HG03558 (cell line): ENCODE data around the gene SERP2.

Experiments used
- ATAC-seq: cut with Tn5 transposase; IDR thresholded peaks from one replicate; pipeline ENCODE4 v1.9.1; 2021; ENCODE audit warnings: moderate number of reproducible peaks; ENCODE audit not compliant: unreplicated experiment; ENCODE audit errors: extremely low read depth

Gene SERP2

DNA sequence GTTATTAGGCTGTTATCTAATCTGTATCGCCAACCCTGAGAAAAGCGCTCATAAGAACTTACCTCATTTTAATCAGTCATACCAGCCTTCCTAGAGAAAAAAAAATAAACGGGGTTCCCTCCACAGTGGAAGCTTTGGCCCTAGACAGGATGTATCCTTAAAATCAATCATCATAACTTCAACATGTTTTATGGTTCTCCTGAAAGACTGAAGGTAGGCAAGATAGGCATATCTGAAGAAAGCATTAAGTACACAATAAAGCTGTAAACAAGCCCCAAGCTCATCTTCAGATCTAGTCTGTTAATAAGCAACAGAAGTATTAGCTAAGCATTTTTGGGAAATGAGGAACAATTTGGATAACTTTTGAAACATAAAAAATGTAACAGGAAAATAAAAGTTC, 18.7 kb upstream of the SERP2 start:
- ATAC-seq: no peak

DNA sequence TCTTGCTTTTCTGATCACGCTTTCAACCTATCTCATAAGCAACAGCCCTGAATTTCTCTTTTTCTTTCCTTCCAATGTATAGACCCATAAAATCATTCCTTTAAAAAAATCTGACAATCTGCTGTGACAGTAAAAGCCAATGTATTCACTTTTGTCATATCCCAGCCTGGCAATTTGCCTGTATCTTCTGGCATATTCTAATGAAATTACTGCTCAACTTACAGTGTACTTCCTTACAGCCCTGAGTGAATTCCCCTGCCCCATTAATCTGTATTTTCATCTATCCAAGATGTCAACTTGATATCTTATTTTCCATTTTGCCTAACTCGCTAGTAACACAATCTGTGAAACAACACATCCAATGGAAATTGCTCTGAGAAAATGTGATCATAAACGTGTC, 18.0 kb upstream of the SERP2 start:
- ATAC-seq: no peak

DNA sequence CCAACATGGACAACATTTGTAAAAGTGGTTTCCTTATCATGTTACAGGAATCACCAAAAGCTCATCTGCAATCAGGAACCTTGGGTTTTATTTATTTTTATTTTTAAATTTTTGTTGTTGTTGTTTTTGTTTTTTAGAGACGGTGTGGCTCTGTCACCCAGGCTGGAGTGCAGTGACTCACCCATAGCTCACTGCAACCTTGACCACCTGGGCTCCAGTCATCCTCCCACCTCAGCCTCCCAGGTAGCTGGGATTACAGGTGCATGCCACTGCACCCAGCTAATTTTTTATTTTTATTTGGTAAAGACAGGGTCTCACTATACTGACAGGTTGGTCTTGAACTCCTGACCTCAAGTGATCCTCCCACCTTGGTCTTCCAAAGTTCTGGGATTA, 13.6 kb upstream of the SERP2 start:
- no peak for ATAC-seq

DNA sequence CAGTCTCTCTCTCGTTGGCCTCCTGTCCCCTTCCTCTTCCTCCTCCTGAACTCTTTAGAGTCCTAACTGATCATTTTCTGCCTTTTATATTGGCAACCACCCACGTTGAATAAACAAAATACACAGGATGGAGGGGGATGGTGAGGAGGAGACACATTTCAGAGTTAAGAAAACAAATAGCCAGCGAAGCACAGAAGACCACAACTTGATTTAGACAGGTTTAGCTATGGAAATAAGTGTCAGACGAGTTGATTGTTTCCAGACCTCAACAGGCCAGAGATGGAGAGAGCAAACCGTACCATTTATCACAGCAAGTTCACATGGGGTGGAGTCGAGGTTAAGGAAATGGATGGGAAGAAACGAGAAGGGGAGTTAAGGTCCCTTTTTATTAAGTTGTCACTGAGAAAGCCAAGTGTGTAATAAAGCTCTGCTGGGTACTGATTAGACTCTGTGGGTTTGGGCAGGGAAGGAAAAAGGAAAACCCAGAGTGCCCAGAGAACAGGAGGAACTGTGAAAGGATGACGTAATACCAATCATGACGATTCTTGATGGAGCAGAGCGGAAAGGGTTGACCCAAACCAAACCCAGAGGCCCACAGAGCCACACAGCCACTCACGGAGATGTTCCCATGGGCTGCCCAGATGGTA, 11.1 kb upstream of the SERP2 start:
- ATAC-seq: no peak

- no peak for ATAC-seq
Measured at GRCh38 chr13:44363631-44364344, 9.8 kb upstream of the SERP2 start.

GRCh38 chr13:44364345-44365000, 9.2 kb upstream of the SERP2 start:
- no peak for ATAC-seq

DNA sequence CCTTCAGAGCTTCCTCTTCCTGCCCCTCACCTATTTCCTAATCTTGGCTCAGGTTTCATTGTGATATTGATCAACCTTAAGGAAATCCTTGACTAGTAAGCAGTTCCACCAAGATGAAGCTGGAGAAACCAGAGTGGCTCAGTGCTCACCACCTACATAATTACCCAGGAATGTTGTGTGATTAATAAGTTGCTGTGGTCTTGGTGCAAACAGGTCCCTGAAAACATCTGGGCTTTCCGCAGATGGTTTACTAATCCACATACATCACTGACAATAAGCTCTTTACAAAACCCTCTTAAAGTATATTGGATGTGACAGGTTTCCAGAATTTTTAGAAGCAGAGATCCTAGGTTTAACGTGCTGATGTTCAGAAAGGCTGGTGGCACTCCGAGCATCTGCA, 8.6 kb upstream of the SERP2 start:
- no peak for ATAC-seq

- no peak for ATAC-seq
Measured at GRCh38 chr13:44365899-44366298, 7.7 kb upstream of the SERP2 start.

GRCh38 chr13:44368062-44368591, 5.5 kb upstream of the SERP2 start:
- no peak for ATAC-seq

DNA sequence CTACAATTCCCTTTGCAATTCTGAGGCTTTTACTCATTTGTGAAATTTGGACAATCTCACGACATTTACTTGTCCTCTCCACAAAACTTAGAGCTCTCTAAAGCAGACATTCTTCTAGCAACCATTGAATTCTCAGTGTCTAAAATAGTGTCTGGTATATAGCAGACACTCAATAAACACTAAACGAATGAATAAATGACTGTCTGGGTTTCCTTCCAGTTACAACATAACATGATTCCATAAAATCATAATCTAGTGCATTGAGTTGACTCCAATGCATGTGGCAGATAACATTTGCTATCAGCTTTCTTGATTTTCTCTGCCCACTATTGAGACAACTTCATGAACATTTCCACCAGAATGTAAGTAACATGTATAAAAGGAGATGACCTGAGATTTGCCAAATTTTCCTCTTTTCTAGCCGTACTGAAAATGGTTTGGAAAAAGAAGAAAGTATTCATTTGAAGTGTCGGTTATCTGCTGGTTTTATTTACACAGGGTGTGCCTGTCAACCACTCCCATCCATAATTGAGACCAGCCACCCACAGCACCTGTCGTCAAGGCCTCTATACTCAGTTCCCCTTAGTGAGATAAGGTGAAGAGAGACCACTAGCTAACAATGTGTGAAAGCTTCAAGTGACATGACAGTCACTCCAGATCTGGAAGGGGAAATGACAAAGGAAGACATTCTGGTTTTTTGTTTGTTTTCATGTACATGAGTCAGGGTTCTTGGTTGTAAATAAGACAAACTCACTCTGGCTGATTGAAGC, 4.8 kb upstream of the SERP2 start:
- ATAC-seq: no peak

GRCh38 chr13:44371421-44371820, 2.2 kb upstream of the SERP2 start:
- no peak for ATAC-seq

- no peak for ATAC-seq
Measured at GRCh38 chr13:44373247-44373600, 400 bp upstream of the SERP2 start.

DNA sequence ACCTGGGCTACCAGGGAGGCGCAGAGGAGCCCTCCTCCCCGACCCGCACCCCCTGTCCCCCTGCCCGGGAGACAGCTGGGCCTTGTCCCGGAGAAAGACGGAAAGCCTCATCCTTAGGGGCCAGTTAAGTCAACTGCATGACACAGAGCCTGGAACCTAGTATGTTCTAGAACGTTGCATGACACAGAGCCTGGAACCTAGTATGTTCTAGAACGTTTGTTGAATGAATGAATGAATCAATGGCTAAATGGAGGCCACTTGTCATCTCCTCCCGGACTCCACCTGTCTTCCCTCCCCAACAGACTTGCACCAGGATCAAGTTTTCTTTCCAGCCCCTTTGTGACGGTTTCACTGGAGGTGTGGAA, 706 bp downstream of the SERP2 start:
- ATAC-seq: no peak

- no peak for ATAC-seq
Measured at GRCh38 chr13:44378277-44378676, 4.7 kb downstream of the SERP2 start.

DNA sequence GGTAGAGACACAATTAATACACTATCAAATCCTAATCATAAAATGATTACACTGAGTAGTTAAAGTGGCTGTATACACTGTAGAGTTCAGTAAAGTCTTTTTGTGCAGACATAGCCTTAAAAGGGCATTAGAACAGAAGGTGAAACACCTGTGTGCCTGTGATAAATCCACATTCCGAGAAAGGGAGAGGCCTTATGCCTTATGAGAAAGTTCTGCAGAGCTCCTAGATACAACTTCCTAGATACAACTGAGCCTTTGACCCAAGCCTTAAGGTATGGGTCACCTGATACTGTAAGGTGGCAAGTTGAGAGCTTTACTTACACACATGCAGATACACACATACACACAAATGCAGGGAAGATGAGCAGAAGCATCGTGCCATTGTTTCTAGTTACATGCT, 6.3 kb downstream of the SERP2 start:
- no peak for ATAC-seq

DNA sequence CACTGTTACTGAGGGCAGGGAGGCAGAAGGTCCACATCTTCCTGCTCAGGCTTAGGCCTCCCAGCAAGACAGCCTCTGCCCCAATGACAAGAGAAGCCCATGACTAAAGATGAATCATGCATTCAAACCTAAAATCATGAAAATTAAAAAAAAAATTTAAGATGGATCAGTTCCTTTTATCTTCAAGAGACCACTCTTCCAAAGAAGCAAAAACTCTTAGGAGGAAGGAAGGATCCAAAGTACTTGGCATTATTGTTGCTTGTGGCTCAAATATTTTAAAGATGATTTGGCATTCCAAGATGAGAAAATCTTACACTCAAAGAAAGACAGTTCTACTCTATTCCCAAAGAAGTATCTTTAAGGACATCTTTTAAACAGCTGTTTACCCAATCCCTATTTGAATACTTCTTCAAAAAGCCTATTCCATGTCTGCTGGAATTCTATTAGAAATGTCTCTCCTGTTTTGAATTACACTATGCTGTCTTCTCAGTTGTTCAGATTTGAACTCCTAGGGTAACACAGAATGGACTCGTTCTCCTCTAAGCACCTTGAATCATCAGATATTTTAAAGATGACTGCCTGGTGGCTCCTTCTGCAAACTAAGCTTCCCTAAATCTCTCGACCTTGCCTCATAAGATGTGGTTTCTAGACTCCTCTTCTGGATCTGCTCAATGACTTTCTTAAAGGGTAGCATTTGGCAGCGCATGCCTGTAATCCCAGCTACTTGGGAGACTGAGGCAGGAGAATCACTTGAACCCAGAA, 7.0 kb downstream of the SERP2 start:
- ATAC-seq: no peak

GRCh38 chr13:44382635-44383145, 9.1 kb downstream of the SERP2 start:
- ATAC-seq: no peak

GRCh38 chr13:44383945-44384344, 10.3 kb downstream of the SERP2 start:
- ATAC-seq: no peak

- no peak for ATAC-seq
Measured at GRCh38 chr13:44384778-44385177, 11.2 kb downstream of the SERP2 start.

- no peak for ATAC-seq
Measured at GRCh38 chr13:44385401-44385800, 11.8 kb downstream of the SERP2 start.
